ENCODE measurements around the gene ZNF556. TPM values are rescaled to one million over a fixed set of nuclear protein-coding genes. Genes with fewer than 3 reads are reported as not detected.

ZNF556 gene
- polyA plus RNA-seq, 1 of the 3 experiments (the other 2 are of a cell fraction), result 0.46 TPM

DNA sequence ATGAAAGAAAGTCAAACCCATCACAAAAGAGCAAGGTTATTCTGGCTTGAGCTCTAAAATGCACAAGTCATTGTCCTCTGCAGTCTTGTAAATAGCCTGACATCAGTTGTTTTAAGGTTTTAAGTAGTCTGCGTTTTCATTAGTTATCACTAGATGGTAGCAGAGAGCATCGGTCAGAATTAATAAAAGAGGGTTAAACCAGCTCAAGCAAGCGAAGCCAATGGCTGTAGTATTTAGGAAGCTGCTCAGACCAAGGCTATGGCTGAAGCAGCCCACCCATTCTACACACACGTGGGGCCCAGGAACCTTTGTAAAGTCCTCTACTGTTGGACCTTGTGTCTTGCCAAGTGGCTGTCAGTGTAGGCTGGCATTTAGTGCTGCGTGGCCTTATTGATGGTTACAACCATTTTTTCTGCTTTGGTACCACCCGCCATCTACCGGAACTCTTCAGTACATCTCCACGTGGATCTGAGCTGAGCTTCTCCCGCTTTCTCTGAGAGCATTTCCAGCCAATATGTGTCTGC lies 20.3 kb downstream of the ZNF556 start:
- Histone ChIP-seq H3K9ac (no peak overlapping the region), H3F3A (replicated peaks; ENCODE audit: insufficient read depth) (no peaks in the 10 kb centered on the region), H3K4me2 (no peak overlapping the region), H3K4me1 (ENCODE audit: control insufficient read depth in 1 of 2, insufficient read depth in 2 of 2, low read depth in 1 of 2, low read length in 1 of 2) (peaks cover 0 to 3% of the 10 kb centered on the region in 2 experiments; a peak in 1 of 4 replicates), H3K27ac (ENCODE audit: low read depth in 2 of 2, low read length in 1 of 2) (no peak overlapping the region), H3K4me3 (ENCODE audit: low read depth in 2 of 2, low read length in 1 of 2) (no peak overlapping the region), H3K27me3 (ENCODE audit: insufficient read depth) (no peaks in the 10 kb centered on the region), H2AFZ (ENCODE audit: low read depth) (no peak overlapping the region), H3K36me3 (replicated peaks in 1 of 2; ENCODE audit: control insufficient read depth in 1 of 2, insufficient read depth in 2 of 2, low read length in 1 of 2) (no peaks in the 10 kb centered on the region), H3K9me2 (no peaks in the 10 kb centered on the region), H3K9me3 (no peaks in the 10 kb centered on the region), H3K79me2 (ENCODE audit: insufficient read depth) (no peaks in the 10 kb centered on the region), H4K20me1 (ENCODE audit: insufficient read depth) (no peaks in the 10 kb centered on the region)
- ChIA-PET POLR2A (interaction anchor here (2.1 kb wide), 1 partner anchor 63 kb away, joined by 8 read pairs; no protein-coding TSS in a partner anchor), CTCF (interaction anchor here (0.5 to 2.6 kb wide), 36 partner anchors 9 to 1341 kb away, joined by 3 to 25 read pairs (median 4); partner anchors contain the start of genes ZNF556, ZNF57 and ZNF77)
- 34% methylated on average over 8 of the region's 9 CpGs for WGBS (ENCODE audit: low lambda C conversion rate)
- peak; percentile 78 for DNase-seq
- TF ChIP-seq EZH2phosphoT487 (IDR thresholded peaks at IDR 0.05; ENCODE audit: borderline replicate concordance, low read depth) (no peak), RCOR1 (IDR thresholded peaks at IDR 0.05; ENCODE audit: low read length) (no peak; the same call in 1 of the 2 replicates), SMC3 (IDR thresholded peaks at IDR 0.05; ENCODE audit: low read depth, low read length) (peak; percentile 35; the same call in 1 of the 2 replicates), RXRA (IDR thresholded peaks at IDR 0.05; ENCODE audit: borderline replicate concordance, low read depth) (no peak), SIN3A (IDR thresholded peaks at IDR 0.05; ENCODE audit: borderline replicate concordance, low read depth, low read length) (no peak), RFX5 (IDR thresholded peaks at IDR 0.05; ENCODE audit: low read length) (no peak), RAD21 (IDR thresholded peaks at IDR 0.05; ENCODE audit: low read length) (peak; percentile 70), NRF1 (IDR thresholded peaks at IDR 0.05; ENCODE audit: low read depth, low read length) (no peak), GATA2 (CRISPR knock-in tag; IDR thresholded peaks at IDR 0.05) (no peak)
- TF ChIP-seq, protein P1, sequence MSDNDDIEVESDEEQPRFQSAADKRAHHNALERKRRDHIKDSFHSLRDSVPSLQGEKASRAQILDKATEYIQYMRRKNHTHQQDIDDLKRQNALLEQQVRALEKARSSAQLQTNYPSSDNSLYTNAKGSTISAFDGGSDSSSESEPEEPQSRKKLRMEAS (IDR thresholded peaks at IDR 0.05; ENCODE audit: low read depth), result no peak
- TF ChIP-seq, protein P2, sequence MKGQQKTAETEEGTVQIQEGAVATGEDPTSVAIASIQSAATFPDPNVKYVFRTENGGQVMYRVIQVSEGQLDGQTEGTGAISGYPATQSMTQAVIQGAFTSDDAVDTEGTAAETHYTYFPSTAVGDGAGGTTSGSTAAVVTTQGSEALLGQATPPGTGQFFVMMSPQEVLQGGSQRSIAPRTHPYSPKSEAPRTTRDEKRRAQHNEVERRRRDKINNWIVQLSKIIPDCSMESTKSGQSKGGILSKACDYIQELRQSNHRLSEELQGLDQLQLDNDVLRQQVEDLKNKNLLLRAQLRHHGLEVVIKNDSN (IDR thresholded peaks at IDR 0.05; ENCODE audit: borderline replicate concordance, low read depth), result no peak
- TF ChIP-seq, protein P3, sequence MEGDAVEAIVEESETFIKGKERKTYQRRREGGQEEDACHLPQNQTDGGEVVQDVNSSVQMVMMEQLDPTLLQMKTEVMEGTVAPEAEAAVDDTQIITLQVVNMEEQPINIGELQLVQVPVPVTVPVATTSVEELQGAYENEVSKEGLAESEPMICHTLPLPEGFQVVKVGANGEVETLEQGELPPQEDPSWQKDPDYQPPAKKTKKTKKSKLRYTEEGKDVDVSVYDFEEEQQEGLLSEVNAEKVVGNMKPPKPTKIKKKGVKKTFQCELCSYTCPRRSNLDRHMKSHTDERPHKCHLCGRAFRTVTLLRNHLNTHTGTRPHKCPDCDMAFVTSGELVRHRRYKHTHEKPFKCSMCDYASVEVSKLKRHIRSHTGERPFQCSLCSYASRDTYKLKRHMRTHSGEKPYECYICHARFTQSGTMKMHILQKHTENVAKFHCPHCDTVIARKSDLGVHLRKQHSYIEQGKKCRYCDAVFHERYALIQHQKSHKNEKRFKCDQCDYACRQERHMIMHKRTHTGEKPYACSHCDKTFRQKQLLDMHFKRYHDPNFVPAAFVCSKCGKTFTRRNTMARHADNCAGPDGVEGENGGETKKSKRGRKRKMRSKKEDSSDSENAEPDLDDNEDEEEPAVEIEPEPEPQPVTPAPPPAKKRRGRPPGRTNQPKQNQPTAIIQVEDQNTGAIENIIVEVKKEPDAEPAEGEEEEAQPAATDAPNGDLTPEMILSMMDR (IDR thresholded peaks at IDR 0.05), result peak; percentile 70

DNA sequence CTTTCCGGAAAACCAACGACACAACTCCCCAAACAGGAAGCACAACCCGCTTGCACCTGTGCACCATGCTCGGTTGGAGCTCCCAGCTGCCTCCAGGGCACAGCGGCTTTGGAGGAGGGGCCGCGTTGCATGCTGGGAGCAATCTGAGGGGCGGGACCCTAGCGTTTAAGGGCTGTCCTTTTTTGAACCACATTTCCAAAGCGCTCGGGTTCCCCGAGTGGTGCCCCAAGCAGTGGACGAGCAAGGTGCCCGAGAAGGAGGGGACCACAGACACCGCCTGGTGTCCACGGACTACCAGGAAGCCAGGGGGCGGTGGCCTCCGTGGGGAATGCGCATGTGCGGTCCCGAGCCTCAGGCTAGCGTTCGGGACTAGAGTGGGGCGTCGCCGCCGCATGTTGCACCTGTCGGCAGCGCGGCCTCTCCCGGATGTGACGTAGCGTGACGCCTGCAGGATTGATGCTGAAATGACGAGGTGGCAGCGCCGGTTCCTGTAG lies 21.6 kb downstream of the ZNF556 start:
- CTCF ChIA-PET, result interaction anchor here (0.6 to 2.6 kb wide), 7 partner anchors 12 to 275 kb away, joined by 3 to 25 read pairs (median 6); partner anchors contain the start of genes ZNF555, ZNF57 and ZNF77

More for the DNA sequence above, 21.6 kb downstream of the ZNF556 start:
- Histone ChIP-seq H3K9me3 (no peaks in the 10 kb centered on the region), H2AFZ (ENCODE audit: low read depth) (no peak overlapping the region), H3K79me2 (ENCODE audit: insufficient read depth) (no peaks in the 10 kb centered on the region), H3K27ac (ENCODE audit: low read depth in 2 of 2, low read length in 1 of 2) (no peak overlapping the region), H3K4me2 (no peak overlapping the region), H3K27me3 (ENCODE audit: insufficient read depth) (no peaks in the 10 kb centered on the region), H3K4me1 (ENCODE audit: control insufficient read depth in 1 of 2, insufficient read depth in 2 of 2, low read depth in 1 of 2, low read length in 1 of 2) (peaks cover 0 to 3% of the 10 kb centered on the region in 2 experiments; a peak in 1 of 4 replicates), H3F3A (replicated peaks; ENCODE audit: insufficient read depth) (no peaks in the 10 kb centered on the region), H4K20me1 (ENCODE audit: insufficient read depth) (no peaks in the 10 kb centered on the region), H3K36me3 (replicated peaks in 1 of 2; ENCODE audit: control insufficient read depth in 1 of 2, insufficient read depth in 2 of 2, low read length in 1 of 2) (no peaks in the 10 kb centered on the region), H3K4me3 (ENCODE audit: low read depth in 2 of 2, low read length in 1 of 2) (no peak overlapping the region), H3K9me2 (no peaks in the 10 kb centered on the region), H3K9ac (no peak overlapping the region)
- TF ChIP-seq, protein P4, sequence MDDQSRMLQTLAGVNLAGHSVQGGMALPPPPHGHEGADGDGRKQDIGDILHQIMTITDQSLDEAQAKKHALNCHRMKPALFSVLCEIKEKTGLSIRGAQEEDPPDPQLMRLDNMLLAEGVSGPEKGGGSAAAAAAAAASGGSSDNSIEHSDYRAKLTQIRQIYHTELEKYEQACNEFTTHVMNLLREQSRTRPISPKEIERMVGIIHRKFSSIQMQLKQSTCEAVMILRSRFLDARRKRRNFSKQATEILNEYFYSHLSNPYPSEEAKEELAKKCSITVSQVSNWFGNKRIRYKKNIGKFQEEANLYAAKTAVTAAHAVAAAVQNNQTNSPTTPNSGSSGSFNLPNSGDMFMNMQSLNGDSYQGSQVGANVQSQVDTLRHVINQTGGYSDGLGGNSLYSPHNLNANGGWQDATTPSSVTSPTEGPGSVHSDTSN (IDR thresholded peaks at IDR 0.05), result no peak
- no peak for TF ChIP-seq TEAD4 (IDR thresholded peaks at IDR 0.05; ENCODE audit: borderline replicate concordance, insufficient read depth)
- TF ChIP-seq NFIC (IDR thresholded peaks at IDR 0.05; ENCODE audit: borderline replicate concordance), result no peak
- TF ChIP-seq, protein P5, sequence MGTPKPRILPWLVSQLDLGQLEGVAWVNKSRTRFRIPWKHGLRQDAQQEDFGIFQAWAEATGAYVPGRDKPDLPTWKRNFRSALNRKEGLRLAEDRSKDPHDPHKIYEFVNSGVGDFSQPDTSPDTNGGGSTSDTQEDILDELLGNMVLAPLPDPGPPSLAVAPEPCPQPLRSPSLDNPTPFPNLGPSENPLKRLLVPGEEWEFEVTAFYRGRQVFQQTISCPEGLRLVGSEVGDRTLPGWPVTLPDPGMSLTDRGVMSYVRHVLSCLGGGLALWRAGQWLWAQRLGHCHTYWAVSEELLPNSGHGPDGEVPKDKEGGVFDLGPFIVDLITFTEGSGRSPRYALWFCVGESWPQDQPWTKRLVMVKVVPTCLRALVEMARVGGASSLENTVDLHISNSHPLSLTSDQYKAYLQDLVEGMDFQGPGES (IDR thresholded peaks at IDR 0.05; ENCODE audit: low read depth, low read length), result no peak
- no peak for TF ChIP-seq SIN3A (IDR thresholded peaks at IDR 0.05; ENCODE audit: borderline replicate concordance, low read depth, low read length)
- no peak for TF ChIP-seq ELF1 (IDR thresholded peaks at IDR 0.05)
- POLR2A ChIA-PET, result interaction anchor here (2.1 kb wide), 1 partner anchor 61 kb away, joined by 8 read pairs; no protein-coding TSS in a partner anchor
- 85% methylated on average over 24 of the region's 37 CpGs for WGBS (ENCODE audit: low lambda C conversion rate)
- DNase-seq, result no peak

Data from SK-N-SH (cell line).